Measurements from ENCODE around the gene COL17A1. TPM values are rescaled to one million over a fixed set of nuclear protein-coding genes. Genes with fewer than 3 reads are reported as not detected.

Gene COL17A1
- total and polyA plus RNA-seq, 2 of the 13 experiments (the other 11 are each of a cell fraction or from before 2014, with no cell fraction given): 0.03 TPM; not detected in 1

- TF ChIP-seq AFF4 (CRISPR knock-in tag; IDR thresholded peaks at IDR 0.05) (no peak; the same call in 1 of the 2 replicates), ZMAT5 (CRISPR knock-in tag; IDR thresholded peaks at IDR 0.05; ENCODE audit: borderline replicate concordance, low read depth) (no peak), CSRNP1 (CRISPR knock-in tag; IDR thresholded peaks at IDR 0.05) (peak; percentile 66; the same call in 1 of the 2 replicates), ZNF891 (CRISPR knock-in tag; IDR thresholded peaks at IDR 0.05) (peak; percentile 72; the same call in 1 of the 2 replicates), KAT2B (IDR thresholded peaks at IDR 0.05; ENCODE audit: borderline replicate concordance, low read depth, low read length) (0 out of 2 replicates have a peak, but pooled peaks have one; percentile 53), DDIT3 (CRISPR knock-in tag; IDR thresholded peaks at IDR 0.05) (no peak), ZNF660 (CRISPR knock-in tag; IDR thresholded peaks at IDR 0.05; ENCODE audit: borderline replicate concordance, low read depth) (no peak), IRX3 (CRISPR knock-in tag; IDR thresholded peaks at IDR 0.05; ENCODE audit: borderline replicate concordance, low read depth) (0 out of 2 replicates have a peak, but pooled peaks have one; percentile 63), BRF2 (CRISPR knock-in tag; IDR thresholded peaks at IDR 0.05) (no peak), CBX2 (IDR thresholded peaks at IDR 0.05; ENCODE audit: low read depth, low read length) (no peak), CBX2 (CRISPR knock-in tag; IDR thresholded peaks at IDR 0.05; ENCODE audit: low read depth) (0 out of 2 replicates have a peak, but pooled peaks have one; percentile 47), NFAT5 (CRISPR knock-in tag; IDR thresholded peaks at IDR 0.05) (no peak; the same call in 1 of the 2 replicates), MXD3 (CRISPR knock-in tag; IDR thresholded peaks at IDR 0.05) (peak; percentile 61; the same call in 1 of the 2 replicates), TSC22D2 (CRISPR knock-in tag; IDR thresholded peaks at IDR 0.05; ENCODE audit: borderline replicate concordance) (peak; percentile 77; the same call in 1 of the 2 replicates)
Measured at GRCh38 chr10:104121485-104122224, 36.0 kb upstream of the COL17A1 start, which contains the start of gene SFR1 (continued).
